ENCODE data around the gene CHRDL1. TPM values are rescaled to one million over a fixed set of nuclear protein-coding genes. Genes with fewer than 3 reads are reported as not detected.

Gene CHRDL1
- polyA plus RNA-seq, 1 of the 3 experiments (the other 2 are of a cell fraction) = 0.64 TPM

DNA sequence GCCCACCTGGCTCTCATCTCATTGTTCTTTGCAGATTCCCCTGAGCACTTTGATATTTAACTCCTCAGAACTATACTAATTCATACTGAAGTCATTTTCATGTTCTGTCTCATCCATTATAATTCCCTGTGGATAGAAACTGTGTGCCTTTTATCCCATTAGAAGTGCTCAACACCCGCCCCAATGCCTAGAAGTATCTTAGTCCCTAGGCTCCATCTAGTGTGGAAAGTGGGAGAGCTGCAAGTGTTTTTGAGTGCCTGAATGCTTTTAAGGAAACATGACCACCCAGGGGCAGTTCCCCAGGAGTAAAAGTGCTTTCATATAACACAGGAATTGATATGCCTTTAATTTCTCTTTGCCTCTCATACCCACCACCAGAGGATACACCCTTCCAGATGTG lies 117.0 kb downstream of the CHRDL1 start:
- no peak overlapping the region for H3K4me2 ChIP-seq
- WGBS (ENCODE audit: low lambda C conversion rate) = 18% methylated on average over 1 of the region's 1 CpG
- no peak overlapping the region for H3K4me3 ChIP-seq (ENCODE audit: low read depth in 2 of 2, low read length in 1 of 2)
- H3K9me2 ChIP-seq = no peaks in the 10 kb centered on the region
- H3F3A ChIP-seq (replicated peaks; ENCODE audit: insufficient read depth) = no peaks in the 10 kb centered on the region
- no peaks in the 10 kb centered on the region for H3K36me3 ChIP-seq (replicated peaks in 1 of 2; ENCODE audit: control insufficient read depth in 1 of 2, insufficient read depth in 2 of 2, low read length in 1 of 2)
- no peaks in the 10 kb centered on the region for H3K4me1 ChIP-seq (ENCODE audit: control insufficient read depth in 1 of 2, insufficient read depth in 2 of 2, low read depth in 1 of 2, low read length in 1 of 2)
- no peak overlapping the region for H3K9ac ChIP-seq
- TF ChIP-seq, protein P1, sequence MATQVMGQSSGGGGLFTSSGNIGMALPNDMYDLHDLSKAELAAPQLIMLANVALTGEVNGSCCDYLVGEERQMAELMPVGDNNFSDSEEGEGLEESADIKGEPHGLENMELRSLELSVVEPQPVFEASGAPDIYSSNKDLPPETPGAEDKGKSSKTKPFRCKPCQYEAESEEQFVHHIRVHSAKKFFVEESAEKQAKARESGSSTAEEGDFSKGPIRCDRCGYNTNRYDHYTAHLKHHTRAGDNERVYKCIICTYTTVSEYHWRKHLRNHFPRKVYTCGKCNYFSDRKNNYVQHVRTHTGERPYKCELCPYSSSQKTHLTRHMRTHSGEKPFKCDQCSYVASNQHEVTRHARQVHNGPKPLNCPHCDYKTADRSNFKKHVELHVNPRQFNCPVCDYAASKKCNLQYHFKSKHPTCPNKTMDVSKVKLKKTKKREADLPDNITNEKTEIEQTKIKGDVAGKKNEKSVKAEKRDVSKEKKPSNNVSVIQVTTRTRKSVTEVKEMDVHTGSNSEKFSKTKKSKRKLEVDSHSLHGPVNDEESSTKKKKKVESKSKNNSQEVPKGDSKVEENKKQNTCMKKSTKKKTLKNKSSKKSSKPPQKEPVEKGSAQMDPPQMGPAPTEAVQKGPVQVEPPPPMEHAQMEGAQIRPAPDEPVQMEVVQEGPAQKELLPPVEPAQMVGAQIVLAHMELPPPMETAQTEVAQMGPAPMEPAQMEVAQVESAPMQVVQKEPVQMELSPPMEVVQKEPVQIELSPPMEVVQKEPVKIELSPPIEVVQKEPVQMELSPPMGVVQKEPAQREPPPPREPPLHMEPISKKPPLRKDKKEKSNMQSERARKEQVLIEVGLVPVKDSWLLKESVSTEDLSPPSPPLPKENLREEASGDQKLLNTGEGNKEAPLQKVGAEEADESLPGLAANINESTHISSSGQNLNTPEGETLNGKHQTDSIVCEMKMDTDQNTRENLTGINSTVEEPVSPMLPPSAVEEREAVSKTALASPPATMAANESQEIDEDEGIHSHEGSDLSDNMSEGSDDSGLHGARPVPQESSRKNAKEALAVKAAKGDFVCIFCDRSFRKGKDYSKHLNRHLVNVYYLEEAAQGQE (IDR thresholded peaks at IDR 0.05; ENCODE audit: low read depth, low read length) = no peak
- TF ChIP-seq, protein P2, sequence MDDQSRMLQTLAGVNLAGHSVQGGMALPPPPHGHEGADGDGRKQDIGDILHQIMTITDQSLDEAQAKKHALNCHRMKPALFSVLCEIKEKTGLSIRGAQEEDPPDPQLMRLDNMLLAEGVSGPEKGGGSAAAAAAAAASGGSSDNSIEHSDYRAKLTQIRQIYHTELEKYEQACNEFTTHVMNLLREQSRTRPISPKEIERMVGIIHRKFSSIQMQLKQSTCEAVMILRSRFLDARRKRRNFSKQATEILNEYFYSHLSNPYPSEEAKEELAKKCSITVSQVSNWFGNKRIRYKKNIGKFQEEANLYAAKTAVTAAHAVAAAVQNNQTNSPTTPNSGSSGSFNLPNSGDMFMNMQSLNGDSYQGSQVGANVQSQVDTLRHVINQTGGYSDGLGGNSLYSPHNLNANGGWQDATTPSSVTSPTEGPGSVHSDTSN (IDR thresholded peaks at IDR 0.05) = no peak
- TF ChIP-seq RAD21 (IDR thresholded peaks at IDR 0.05; ENCODE audit: low read length) = no peak
- no peak for TF ChIP-seq FOSL2 (IDR thresholded peaks at IDR 0.05; ENCODE audit: borderline replicate concordance, low read depth)
- no peak for TF ChIP-seq GATA2 (CRISPR knock-in tag; IDR thresholded peaks at IDR 0.05)
- TF ChIP-seq SMC3 (IDR thresholded peaks at IDR 0.05; ENCODE audit: low read depth, low read length) = no peak
- no peaks in the 10 kb centered on the region for H3K79me2 ChIP-seq (ENCODE audit: insufficient read depth)
- H3K9me3 ChIP-seq = no peaks in the 10 kb centered on the region
- H2AFZ ChIP-seq (ENCODE audit: low read depth) = no peak overlapping the region
- no peak for DNase-seq
- H4K20me1 ChIP-seq (ENCODE audit: insufficient read depth) = no peaks in the 10 kb centered on the region
- ChIA-PET POLR2A (no interaction called here), CTCF (no interaction called here)
- no peaks in the 10 kb centered on the region; the same call in 1 of the 2 replicates for H3K27me3 ChIP-seq (ENCODE audit: insufficient read depth)
- no peak overlapping the region for H3K27ac ChIP-seq (ENCODE audit: low read depth in 2 of 2, low read length in 1 of 2)

DNA sequence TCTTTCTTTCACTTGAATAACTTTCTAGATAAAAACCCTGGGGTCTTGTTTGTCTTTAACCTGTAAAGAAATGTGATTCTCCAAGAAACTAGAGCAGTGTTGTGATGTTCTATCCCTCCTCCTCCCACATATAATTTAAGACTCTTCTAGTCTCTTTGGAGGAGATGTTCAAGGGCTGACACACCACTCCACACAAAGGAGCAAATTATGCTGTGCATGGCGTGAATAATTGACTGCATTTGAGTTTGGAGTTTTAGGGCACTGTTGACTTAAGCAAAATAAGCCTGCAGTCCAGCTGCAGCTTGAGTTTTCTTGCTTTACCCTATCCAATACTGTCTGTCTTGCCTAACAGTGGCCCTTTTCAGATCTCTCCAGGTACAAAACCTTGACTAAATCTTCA lies 119.7 kb downstream of the CHRDL1 start:
- Histone ChIP-seq H2AFZ (ENCODE audit: low read depth) (no peak overlapping the region), H3K9ac (no peak overlapping the region), H3K4me3 (ENCODE audit: low read depth in 2 of 2, low read length in 1 of 2) (no peak overlapping the region), H3F3A (replicated peaks; ENCODE audit: insufficient read depth) (no peaks in the 10 kb centered on the region), H3K9me3 (no peaks in the 10 kb centered on the region), H3K27me3 (ENCODE audit: insufficient read depth) (no peaks in the 10 kb centered on the region; the same call in 1 of the 2 replicates), H3K4me1 (ENCODE audit: control insufficient read depth in 1 of 2, insufficient read depth in 2 of 2, low read depth in 1 of 2, low read length in 1 of 2) (no peaks in the 10 kb centered on the region), H3K27ac (ENCODE audit: low read depth in 2 of 2, low read length in 1 of 2) (no peak overlapping the region), H3K9me2 (no peaks in the 10 kb centered on the region), H3K79me2 (ENCODE audit: insufficient read depth) (no peaks in the 10 kb centered on the region), H4K20me1 (ENCODE audit: insufficient read depth) (no peaks in the 10 kb centered on the region), H3K4me2 (no peak overlapping the region), H3K36me3 (replicated peaks in 1 of 2; ENCODE audit: control insufficient read depth in 1 of 2, insufficient read depth in 2 of 2, low read length in 1 of 2) (no peaks in the 10 kb centered on the region)
- WGBS (ENCODE audit: low lambda C conversion rate) = 13% methylated on average over 1 of the region's 1 CpG
- CTCF ChIA-PET = interaction anchor here (1.7 kb wide), 1 partner anchor 10 kb away, joined by 8 read pairs; no protein-coding TSS in a partner anchor
- no peak for DNase-seq
- POLR2A ChIA-PET = no interaction called here
- TF ChIP-seq TAF1 (IDR thresholded peaks at IDR 0.05; ENCODE audit: borderline replicate concordance, low read depth, low read length) = no peak
- TF ChIP-seq, protein P3, sequence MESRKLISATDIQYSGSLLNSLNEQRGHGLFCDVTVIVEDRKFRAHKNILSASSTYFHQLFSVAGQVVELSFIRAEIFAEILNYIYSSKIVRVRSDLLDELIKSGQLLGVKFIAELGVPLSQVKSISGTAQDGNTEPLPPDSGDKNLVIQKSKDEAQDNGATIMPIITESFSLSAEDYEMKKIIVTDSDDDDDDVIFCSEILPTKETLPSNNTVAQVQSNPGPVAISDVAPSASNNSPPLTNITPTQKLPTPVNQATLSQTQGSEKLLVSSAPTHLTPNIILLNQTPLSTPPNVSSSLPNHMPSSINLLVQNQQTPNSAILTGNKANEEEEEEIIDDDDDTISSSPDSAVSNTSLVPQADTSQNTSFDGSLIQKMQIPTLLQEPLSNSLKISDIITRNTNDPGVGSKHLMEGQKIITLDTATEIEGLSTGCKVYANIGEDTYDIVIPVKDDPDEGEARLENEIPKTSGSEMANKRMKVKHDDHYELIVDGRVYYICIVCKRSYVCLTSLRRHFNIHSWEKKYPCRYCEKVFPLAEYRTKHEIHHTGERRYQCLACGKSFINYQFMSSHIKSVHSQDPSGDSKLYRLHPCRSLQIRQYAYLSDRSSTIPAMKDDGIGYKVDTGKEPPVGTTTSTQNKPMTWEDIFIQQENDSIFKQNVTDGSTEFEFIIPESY (IDR thresholded peaks at IDR 0.05; ENCODE audit: borderline replicate concordance, low read depth) = no peak
- TF ChIP-seq POLR2AphosphoS5 (IDR thresholded peaks at IDR 0.05; ENCODE audit: low read depth, low read length) = no peak
- TF ChIP-seq TCF12 (IDR thresholded peaks at IDR 0.05) = no peak
- TF ChIP-seq YY1 (IDR thresholded peaks at IDR 0.05; ENCODE audit: low read depth) = no peak
- TF ChIP-seq CHD2 (IDR thresholded peaks at IDR 0.05; ENCODE audit: low read length, partially characterized antibody) = no peak
- no peak for TF ChIP-seq RXRA (IDR thresholded peaks at IDR 0.05; ENCODE audit: borderline replicate concordance, low read depth)
- TF ChIP-seq GATA2 (CRISPR knock-in tag; IDR thresholded peaks at IDR 0.05) = no peak
- no peak for TF ChIP-seq NFIC (IDR thresholded peaks at IDR 0.05; ENCODE audit: borderline replicate concordance)
- TF ChIP-seq ELF1 (IDR thresholded peaks at IDR 0.05) = no peak
- TF ChIP-seq, protein P4, sequence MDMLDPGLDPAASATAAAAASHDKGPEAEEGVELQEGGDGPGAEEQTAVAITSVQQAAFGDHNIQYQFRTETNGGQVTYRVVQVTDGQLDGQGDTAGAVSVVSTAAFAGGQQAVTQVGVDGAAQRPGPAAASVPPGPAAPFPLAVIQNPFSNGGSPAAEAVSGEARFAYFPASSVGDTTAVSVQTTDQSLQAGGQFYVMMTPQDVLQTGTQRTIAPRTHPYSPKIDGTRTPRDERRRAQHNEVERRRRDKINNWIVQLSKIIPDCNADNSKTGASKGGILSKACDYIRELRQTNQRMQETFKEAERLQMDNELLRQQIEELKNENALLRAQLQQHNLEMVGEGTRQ (IDR thresholded peaks at IDR 0.05; ENCODE audit: borderline replicate concordance, low read depth, low read length) = no peak
- TF ChIP-seq FOSL2 (IDR thresholded peaks at IDR 0.05; ENCODE audit: borderline replicate concordance, low read depth) = no peak
- no peak for TF ChIP-seq SMC3 (IDR thresholded peaks at IDR 0.05; ENCODE audit: low read depth, low read length)
- TF ChIP-seq, protein P5, sequence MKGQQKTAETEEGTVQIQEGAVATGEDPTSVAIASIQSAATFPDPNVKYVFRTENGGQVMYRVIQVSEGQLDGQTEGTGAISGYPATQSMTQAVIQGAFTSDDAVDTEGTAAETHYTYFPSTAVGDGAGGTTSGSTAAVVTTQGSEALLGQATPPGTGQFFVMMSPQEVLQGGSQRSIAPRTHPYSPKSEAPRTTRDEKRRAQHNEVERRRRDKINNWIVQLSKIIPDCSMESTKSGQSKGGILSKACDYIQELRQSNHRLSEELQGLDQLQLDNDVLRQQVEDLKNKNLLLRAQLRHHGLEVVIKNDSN (IDR thresholded peaks at IDR 0.05; ENCODE audit: borderline replicate concordance, low read depth) = no peak
- TF ChIP-seq EZH2phosphoT487 (IDR thresholded peaks at IDR 0.05; ENCODE audit: borderline replicate concordance, low read depth) = no peak
